Activated naive CD4-positive, alpha-beta T cell treated with anti-CD3 and anti-CD28 coated beads, Interleukin-2, amount 50 U/mL, for 72 hours (primary cell): ENCODE measurements around the gene LMBR1. TPM values are rescaled to one million over a fixed set of nuclear protein-coding genes. Genes with fewer than 3 reads are reported as not detected.
"Not testable (repeated sequence)": the region's sequence is repeated elsewhere in the genome, so short reads cannot be mapped to it uniquely, and the experiment has no call there.

ENCODE experiments used
- ATAC-seq, 2 donors: fragments of 150-1000 bp; cut with Tn5 transposase; 2 replicates each; pipeline ENCODE4 v1.10.0; 2021; ENCODE audit warnings: mild to moderate bottlenecking in 2 of 2, moderate library complexity in 2 of 2
- DNase-seq, 2 donors: peaks; one replicate each; pipeline ENCODE4 v3.0.0; 2021 to 2022; ENCODE audit warnings: low spot score in 2 of 2
- H3K27ac Mint-ChIP-seq, 2 donors: one replicate each; pipeline ENCODE4 v1.8.0; 2022; ENCODE audit warnings: mild to moderate bottlenecking in 2 of 2, mixed read lengths in 2 of 2
- H3K36me3 Mint-ChIP-seq, 2 donors: one replicate each; pipeline ENCODE4 v1.8.0; 2022; ENCODE audit warnings: mixed read lengths in 2 of 2
- H3K9me3 Mint-ChIP-seq, 2 donors: one replicate each; pipeline ENCODE4 v1.8.0; 2022; ENCODE audit warnings: mixed read lengths in 2 of 2
- total RNA-seq, 2 donors: library from RNA; stranded (reverse); gene quantifications; one replicate each; pipeline ENCODE4 v1.2.3, GENCODE V29; 2022

Gene LMBR1
- total RNA-seq, 2 donors from 2014 or later: 28.3 to 52.4 TPM

DNA sequence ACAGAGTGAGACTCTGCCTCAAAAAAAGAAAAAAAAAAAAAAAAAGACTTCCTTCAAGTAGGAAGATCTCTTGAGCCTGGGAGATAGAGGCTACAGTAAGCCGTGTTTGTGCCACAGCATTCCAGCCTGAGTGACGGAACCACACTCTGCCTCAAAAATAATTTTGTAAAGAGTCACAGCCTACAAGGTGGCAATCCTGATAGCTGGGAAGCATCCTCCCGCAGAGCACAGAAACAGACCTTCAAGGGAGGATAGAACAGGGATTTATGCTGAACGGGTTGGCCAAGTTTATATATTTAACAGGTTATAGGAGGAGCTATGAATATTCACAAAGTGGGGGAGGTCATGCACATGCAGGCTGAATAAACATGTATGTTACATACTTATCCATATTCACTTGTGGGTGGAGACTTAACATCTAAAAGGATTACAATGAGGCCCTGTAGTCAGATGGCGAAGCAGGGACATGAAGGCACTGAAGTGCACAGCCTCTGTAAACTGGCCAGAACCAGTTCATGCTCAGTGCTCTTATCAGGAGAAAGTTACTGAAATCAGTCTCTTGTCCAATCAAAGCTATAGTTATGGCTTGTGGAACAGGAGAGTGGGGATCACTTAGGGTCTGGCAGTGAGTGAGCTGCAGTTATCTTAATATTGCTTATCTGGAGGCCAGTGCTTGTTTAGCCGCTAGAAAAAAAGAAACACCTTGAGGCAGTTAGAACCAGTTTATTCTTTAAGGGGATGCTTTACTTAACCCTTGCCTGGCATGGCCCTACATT, 6.8 kb downstream of the LMBR1 start:
- peaks cover 4 to 51% of the 10 kb centered on the region in 2 donors for H3K36me3 Mint-ChIP-seq
- DNase-seq (no peak), ATAC-seq (no peak)
- no peak overlapping the region for H3K27ac Mint-ChIP-seq
- peaks cover 0 to 6% of the 10 kb centered on the region in 2 donors for H3K9me3 Mint-ChIP-seq

DNA sequence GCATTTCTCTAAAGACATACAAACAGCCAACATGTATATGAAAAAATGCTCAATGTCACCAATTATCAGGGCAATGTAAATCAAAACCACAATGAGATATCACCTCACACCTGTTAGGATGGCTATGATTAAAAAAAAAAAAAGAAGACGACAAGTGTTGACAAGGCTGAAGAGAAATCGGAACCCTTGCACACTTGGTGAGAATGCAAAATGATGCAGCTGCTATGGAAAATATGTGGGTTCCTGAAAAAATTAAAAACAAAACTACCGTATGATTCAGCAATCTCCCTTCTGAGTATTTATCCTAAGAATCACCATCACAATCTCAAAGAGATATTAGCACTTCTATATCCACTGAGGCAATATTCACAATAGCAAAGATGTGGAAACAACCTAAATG, 11.3 kb downstream of the LMBR1 start:
- peak in 1 of 2 donors; percentile 68 for ATAC-seq
- Mint-ChIP-seq H3K36me3 (peaks cover 23 to 59% of the 10 kb centered on the region in 2 donors), H3K9me3 (peaks cover 18% of the 10 kb centered on the region in 2 donors), H3K27ac (no peak overlapping the region)
- DNase-seq: no peak

DNA sequence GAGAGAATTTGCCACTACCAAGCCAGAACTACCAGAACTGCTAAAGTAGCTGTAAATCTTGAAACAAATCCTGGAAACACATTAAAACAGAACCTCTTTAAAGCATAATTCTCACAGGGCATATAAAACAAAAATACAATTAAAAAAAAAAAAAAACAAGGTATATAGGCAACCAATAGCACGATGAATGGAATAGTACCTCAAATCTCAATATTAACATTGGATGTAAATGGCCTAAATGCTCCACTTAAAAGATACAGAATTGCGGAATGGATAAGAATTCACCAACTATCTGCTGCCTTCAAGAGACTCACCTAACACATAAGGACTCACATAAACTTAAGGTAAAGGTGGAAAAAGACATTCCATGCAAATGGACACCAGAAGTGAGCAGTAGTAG, 17.2 kb downstream of the LMBR1 start:
- DNase-seq: no peak
- H3K36me3 Mint-ChIP-seq: peaks cover 56 to 78% of the 10 kb centered on the region in 2 donors
- no peak overlapping the region for H3K27ac Mint-ChIP-seq
- no peak for ATAC-seq
- H3K9me3 Mint-ChIP-seq: peaks cover 25 to 32% of the 10 kb centered on the region in 2 donors

DNA sequence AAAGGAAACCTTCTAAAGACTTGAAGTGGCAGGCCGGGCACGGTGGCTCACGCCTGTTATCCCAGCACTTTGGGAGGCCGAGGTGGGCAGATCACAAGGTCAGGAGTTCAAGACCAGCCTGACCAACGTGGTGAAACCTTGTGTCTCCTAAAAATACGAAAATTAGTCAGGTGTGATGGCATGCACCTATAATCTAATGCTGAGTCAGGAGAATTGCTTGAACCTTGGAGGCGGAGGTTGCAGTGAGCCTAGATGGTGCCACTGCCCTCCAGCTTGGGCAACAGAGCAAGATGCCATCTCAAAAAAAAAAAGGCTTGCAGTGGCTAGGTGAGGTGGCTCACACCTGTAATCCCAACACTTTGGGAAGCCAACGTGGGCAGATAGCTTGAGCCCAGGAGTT, 24.6 kb downstream of the LMBR1 start:
- not testable (repeated sequence) for H3K27ac Mint-ChIP-seq, DNase-seq, ATAC-seq, H3K9me3 Mint-ChIP-seq
- H3K36me3 Mint-ChIP-seq: peaks cover 24 to 32% of the 10 kb centered on the region in 2 donors

DNA sequence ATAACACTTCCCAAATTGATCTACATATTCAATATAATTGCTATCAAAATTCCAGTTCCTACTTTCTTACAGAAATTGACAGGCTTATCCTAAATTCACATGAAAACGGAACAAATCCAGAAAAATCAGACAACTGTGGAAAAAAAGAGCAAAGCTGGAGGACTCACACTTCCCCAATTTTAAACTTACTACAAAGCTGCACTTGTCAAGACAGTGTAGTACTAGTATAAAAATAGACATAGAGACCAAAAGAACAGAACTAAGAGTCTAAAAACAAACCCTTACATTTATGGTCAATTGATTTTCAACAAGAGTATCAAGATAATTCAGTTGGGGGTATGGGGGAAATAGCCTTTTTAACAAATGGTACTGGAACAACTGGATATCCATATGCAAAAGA, 27.5 kb downstream of the LMBR1 start:
- Mint-ChIP-seq H3K9me3 (peaks cover 6 to 12% of the 10 kb centered on the region in 2 donors), H3K27ac (no peak overlapping the region), H3K36me3 (peaks cover 23 to 26% of the 10 kb centered on the region in 2 donors)
- DNase-seq (no peak), ATAC-seq (no peak)

DNA sequence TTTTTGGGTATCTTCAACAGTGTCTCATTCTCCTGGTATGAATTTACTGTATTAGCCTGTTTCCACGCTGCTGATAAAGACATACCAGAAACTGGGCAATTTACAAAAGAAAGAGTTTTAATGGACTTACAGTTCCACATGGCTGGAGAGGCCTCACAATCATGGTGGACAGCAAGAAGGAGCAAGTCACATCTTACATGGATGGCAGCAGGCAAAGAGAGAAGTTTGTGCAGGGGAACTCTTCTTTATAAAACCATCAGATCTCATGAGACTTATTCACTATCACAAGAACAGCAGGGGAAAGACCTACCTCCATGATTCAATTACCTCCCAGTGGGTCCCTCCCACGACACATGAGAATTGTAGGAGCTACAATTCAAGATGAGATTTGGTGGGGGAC, 31.0 kb downstream of the LMBR1 start:
- not testable (repeated sequence) for ATAC-seq, DNase-seq
- Mint-ChIP-seq H3K9me3 (peaks cover 16 to 22% of the 10 kb centered on the region in 2 donors), H3K27ac (peak overlapping the region in 1 of 2 donors; percentile 46), H3K36me3 (peaks cover 38 to 53% of the 10 kb centered on the region in 2 donors)

DNA sequence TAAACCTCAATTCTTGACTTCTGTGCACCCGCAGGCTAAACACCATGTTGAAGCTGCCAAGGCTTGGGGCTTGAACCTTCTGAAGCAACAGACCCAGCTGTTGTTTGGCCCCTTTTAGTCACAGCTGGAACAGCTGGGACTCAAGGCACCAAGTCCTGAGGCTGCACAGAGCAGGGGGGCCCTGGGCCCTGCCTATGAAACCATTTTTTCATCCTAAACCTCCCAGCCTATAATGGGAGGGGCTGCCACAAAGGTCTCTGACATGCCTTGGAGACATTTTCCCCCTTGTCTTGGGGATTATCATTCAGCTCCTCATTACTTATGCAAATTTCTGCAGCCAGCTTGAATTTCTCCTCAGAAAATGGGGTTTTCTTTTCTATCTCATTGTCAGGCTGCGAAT, 31.8 kb downstream of the LMBR1 start:
- H3K27ac Mint-ChIP-seq: no peak overlapping the region
- DNase-seq (no peak), ATAC-seq (no peak)
- H3K36me3 Mint-ChIP-seq: peaks cover 46 to 61% of the 10 kb centered on the region in 2 donors
- H3K9me3 Mint-ChIP-seq: peaks cover 16 to 29% of the 10 kb centered on the region in 2 donors

DNA sequence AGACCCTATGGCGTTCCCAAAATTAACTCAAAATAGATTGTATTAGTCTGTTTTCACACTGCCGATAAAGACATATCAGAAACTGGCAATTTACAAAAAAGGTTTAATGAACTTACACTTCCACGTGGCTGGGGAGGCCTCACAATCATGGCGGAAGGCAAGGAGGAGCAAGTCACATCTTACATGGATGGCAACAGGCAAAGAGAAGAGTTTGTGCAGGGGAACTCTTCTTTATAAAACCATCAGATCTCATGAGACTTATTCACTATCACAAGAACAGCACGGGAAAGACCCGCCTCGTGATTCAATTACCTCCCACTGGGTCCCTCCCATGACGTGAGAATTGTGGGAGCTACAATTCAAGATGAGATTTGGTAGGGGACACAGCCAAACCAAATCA, 32.9 kb downstream of the LMBR1 start:
- ATAC-seq, DNase-seq: not testable (repeated sequence)
- Mint-ChIP-seq H3K36me3 (peaks cover 53 to 71% of the 10 kb centered on the region in 2 donors), H3K27ac (peak overlapping the region in 1 of 2 donors; percentile 52), H3K9me3 (peaks cover 21 to 38% of the 10 kb centered on the region in 2 donors)

DNA sequence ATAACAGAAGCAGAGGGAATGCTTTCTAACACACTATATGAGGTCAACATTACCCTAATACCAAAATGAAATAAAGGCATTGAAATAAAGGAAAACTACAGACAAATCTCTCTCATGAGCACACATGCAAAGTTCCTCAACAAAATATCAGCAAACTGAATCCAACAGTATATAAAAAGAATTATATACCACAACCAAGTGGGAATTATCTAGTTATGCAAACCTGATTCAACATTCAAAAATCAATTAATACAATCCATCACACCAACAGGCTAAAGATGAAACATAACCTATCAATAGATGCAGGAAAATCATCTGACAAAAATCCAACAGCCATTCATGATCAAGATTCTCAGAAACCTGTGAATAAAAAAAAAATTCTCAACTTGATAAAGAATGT, 34.5 kb downstream of the LMBR1 start:
- Mint-ChIP-seq H3K27ac (no peak overlapping the region), H3K9me3 (peaks cover 26 to 44% of the 10 kb centered on the region in 2 donors), H3K36me3 (peaks cover 65 to 83% of the 10 kb centered on the region in 2 donors)
- no peak for ATAC-seq
- no peak for DNase-seq

DNA sequence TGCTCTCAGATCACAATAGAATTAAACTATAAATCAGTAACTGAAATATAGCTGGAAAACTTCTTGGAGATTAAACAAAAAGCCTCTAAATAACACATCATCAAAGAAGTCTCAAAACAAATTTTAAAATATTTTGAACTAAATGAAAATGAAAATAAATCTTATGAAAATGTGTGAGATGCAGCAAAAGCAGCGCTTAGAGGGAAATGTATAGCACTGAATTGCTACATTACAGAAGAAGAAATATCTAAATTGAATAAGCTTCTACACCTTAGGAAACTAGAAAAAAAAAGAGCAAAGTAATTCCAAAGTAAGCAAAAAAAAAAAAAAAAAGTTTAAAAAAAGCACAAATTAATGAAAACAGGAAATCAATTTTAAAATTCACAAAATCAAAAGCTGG, 35.2 kb downstream of the LMBR1 start:
- Mint-ChIP-seq H3K36me3 (peaks cover 65 to 83% of the 10 kb centered on the region in 2 donors), H3K27ac (no peak overlapping the region), H3K9me3 (peaks cover 26 to 44% of the 10 kb centered on the region in 2 donors)
- ATAC-seq (no peak), DNase-seq (no peak)

DNA sequence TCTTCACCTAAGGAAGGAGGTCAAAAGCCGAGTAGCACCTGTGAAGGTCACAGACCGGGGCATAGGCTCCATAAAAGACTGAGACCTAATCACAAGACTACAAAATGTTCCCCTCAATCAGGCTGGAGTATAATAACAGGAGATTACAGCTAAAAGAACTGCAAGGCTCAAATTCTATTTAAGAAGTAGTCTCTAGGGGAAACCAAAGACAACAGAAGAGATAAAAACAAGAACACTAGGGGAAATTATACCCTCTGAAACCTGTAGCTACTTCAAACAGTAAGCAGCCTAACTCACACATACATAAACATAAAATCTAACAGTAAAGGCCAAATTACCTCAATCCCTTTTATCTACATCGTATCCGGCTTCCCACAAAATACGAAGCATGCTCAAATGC, 38.3 kb downstream of the LMBR1 start:
- Mint-ChIP-seq H3K36me3 (peaks cover 38 to 65% of the 10 kb centered on the region in 2 donors), H3K27ac (no peak overlapping the region), H3K9me3 (peaks cover 13 to 32% of the 10 kb centered on the region in 2 donors)
- DNase-seq (no peak), ATAC-seq (no peak)

DNA sequence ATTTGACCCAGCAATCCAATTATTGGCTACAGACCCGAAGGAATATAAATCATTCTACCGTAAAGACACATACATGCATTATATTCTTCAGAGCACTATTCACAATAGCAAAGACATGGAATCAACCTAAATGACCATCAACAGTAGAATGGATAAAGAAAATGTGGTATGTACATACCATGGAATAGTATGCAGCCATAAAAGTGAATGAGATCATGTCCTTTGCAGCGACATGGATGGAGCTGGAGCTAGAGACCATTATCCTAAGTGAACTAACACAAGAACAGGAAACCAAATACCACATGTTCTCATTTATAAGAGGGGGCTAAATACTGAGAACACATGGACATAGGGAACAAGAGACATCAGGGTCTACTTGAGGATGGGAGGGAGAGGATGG, 44.0 kb downstream of the LMBR1 start:
- no peak overlapping the region for H3K27ac Mint-ChIP-seq
- peaks cover 1 to 10% of the 10 kb centered on the region in 2 donors for H3K36me3 Mint-ChIP-seq
- ATAC-seq (no peak), DNase-seq (no peak)
- H3K9me3 Mint-ChIP-seq: no peaks in the 10 kb centered on the region

DNA sequence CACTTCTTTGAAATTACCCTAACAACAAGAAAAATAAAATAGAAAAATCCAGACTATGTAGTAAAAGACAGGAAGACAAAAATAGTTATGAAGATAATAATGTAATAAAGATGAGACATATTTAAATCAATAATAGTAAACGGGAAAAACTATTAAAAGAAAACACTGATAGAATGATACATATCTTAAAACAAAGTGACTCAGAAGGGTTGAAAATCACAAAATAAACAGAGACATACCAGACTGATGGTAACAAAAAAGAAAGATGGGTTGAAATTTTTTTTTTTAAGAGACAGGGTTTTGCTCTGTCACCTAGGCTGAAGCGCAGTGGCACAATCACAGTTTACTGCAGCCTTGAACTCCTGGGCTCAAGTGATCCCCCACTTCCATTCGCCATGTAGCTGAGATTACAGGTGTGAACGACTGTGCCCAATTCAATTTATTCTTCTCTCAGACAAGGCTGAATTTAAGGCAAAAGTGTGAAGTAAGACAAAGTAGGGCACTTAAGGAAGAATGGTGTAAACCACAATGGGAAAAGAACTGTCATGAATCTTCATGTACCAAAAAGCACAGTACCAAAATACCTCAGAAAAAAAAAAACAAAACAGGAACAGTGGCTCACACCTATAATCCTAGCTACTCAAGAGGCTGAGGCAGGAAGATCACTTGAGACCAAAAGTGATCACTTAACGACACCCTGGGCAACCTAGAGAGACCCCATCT, 47.4 kb downstream of the LMBR1 start:
- DNase-seq: no peak
- no peak for ATAC-seq
- Mint-ChIP-seq H3K36me3 (no peaks in the 10 kb centered on the region), H3K27ac (no peak overlapping the region), H3K9me3 (no peaks in the 10 kb centered on the region)

DNA sequence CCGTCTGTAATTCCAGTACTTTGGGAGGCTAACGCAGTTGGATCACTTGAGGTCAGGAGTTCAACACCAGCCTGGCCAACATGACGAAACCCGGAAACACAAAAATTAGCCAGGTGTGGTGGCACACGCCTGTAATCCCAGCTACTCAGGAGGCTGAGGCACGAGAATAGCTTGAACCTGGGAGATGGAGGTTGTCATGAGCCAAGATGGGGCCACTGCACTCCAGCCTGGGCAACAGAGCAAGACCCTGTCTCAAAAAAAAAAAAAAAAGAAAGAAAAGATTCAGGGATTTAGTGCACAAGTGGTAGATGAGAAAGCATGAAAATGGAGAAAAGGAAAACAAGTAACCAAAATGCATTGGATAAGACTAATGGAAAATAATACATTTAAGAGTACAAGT, 49.4 kb downstream of the LMBR1 start:
- not testable (repeated sequence) for H3K36me3 Mint-ChIP-seq, H3K9me3 Mint-ChIP-seq, ATAC-seq, H3K27ac Mint-ChIP-seq, DNase-seq

DNA sequence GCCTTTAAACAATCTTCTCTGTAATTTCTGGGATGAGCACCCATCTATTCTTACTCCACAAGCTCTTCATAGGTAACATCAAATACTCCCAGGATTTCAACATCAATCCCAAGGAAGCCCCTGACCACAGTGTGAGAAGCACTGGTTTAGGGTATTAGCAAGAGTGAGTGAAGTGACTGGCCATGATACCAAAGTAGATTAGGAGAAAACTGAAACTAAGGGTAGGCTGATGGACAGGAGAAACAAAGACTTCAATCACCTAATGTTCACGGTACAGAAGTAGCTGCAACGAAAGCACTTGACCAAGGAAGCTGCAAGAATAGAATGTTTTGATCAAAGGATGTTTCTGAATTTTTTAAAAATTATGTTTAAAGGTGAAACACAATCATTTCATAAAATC, 49.8 kb downstream of the LMBR1 start:
- DNase-seq (no peak), ATAC-seq (no peak)
- H3K27ac Mint-ChIP-seq: no peak overlapping the region
- H3K9me3 Mint-ChIP-seq: peaks cover 0 to 4% of the 10 kb centered on the region in 2 donors
- H3K36me3 Mint-ChIP-seq: no peaks in the 10 kb centered on the region

DNA sequence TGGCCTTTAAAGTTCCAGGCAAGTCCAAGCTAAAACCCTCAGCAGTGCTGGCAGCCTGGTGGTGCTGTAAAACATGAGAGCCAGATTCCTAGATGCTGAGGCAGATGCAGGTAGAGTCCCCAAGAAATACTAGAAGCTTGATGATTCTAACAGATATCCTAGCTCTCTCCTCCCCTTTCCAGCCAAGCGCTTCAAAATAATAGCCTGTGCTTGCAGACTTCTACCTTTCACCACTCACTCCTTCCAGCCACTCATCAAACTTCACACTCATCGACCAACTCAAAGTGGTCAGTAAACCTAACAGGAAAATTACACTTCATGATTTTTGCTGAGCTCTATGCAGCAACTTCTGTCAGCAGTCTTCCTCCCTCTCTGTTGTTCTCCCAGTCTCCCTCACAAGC, 50.2 kb downstream of the LMBR1 start:
- Mint-ChIP-seq H3K36me3 (no peaks in the 10 kb centered on the region), H3K27ac (no peak overlapping the region), H3K9me3 (peaks cover 0 to 4% of the 10 kb centered on the region in 2 donors)
- DNase-seq (no peak), ATAC-seq (no peak)

DNA sequence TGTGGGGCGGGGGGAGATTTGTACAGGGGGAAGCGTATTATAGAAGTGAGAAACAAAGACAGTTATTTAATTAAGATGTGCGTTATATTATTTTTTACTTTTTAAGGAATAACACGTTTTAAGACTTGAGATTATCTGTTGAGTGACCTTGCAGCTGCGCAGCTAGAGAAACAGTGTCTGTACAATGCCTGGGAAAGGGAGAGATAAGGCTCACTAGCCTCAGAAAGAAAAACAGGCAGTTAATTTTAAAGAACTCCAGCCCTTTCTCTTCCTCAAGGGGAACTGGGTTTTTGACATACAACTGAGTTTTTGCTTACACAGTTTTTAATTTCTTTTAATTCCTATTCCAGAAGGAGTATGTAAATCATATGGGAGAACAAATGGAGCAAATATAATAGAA, 50.7 kb downstream of the LMBR1 start:
- Mint-ChIP-seq H3K9me3 (peaks cover 0 to 4% of the 10 kb centered on the region in 2 donors), H3K36me3 (no peaks in the 10 kb centered on the region), H3K27ac (no peak overlapping the region)
- ATAC-seq (no peak), DNase-seq (no peak)
